A673 (cell line): ENCODE measurements around the gene ODAD4. TPM values are rescaled to one million over a fixed set of nuclear protein-coding genes. Genes with fewer than 3 reads are reported as not detected.
"Not testable (repeated sequence)": the region's sequence is repeated elsewhere in the genome, so short reads cannot be mapped to it uniquely, and the experiment has no call there.

Experiments used
- BruUV-seq: library from RNA; stranded (reverse); fragments of 400-500 nt; replicated peaks from 2 replicates; lab custom pipeline; 2021; lab: Mats Ljungman, UMichigan
- CTCF ChIA-PET: fragments of 300-600 bp; sonication (Branson Sonifier 250); formaldehyde crosslinking; loops from one replicate; lab custom pipeline; 2022; ENCODE audit warnings: antibody characterized with exemption; lab: Charles Lee
- POLR2A ChIA-PET: fragments of 300-600 bp; sonication (Branson Sonifier 250); formaldehyde crosslinking; loops from one replicate; lab custom pipeline; 2022; ENCODE audit warnings: antibody characterized with exemption; ENCODE audit not compliant: low non-redundant PET; lab: Charles Lee
- DNase-seq: peaks from one replicate; pipeline ENCODE4 v3.0.0-alpha.2; 2015; ENCODE audit warnings: low spot score
- H3K27ac ChIP-seq: fragments of 200-600 bp; sonication (generic); 2 replicates; pipeline ENCODE4 v1.5.1; 2016; ENCODE audit warnings: mixed run types, low read depth, mild to moderate bottlenecking, mixed read lengths, antibody characterized with exemption, low read length; ENCODE audit not compliant: poor library complexity, severe bottlenecking
- H3K27me3 ChIP-seq: fragments of 200-600 bp; sonication (generic); replicated peaks from 2 replicates; pipeline ENCODE4 v1.6.1; 2017; ENCODE audit warnings: mixed run types, low read depth, mild to moderate bottlenecking, mixed read lengths, antibody characterized with exemption, low read length; ENCODE audit not compliant: insufficient read depth, poor library complexity
- H3K36me3 ChIP-seq: fragments of 200-600 bp; sonication (generic); 2 replicates; pipeline ENCODE4 v1.6.1; 2016; ENCODE audit warnings: mixed run types, mild to moderate bottlenecking, mixed read lengths, antibody characterized with exemption, low read length; ENCODE audit not compliant: insufficient read depth, poor library complexity, severe bottlenecking
- H3K4me1 ChIP-seq: fragments of 200-600 bp; sonication (generic); 2 replicates; pipeline ENCODE4 v1.6.1; 2017; ENCODE audit warnings: mixed run types, mild to moderate bottlenecking, mixed read lengths, antibody characterized with exemption, low read length; ENCODE audit not compliant: insufficient read depth, poor library complexity, severe bottlenecking
- H3K4me3 ChIP-seq: fragments of 200-600 bp; sonication (generic); 2 replicates; pipeline ENCODE4 v1.5.1; 2016; ENCODE audit warnings: low read depth, mixed run types, mild to moderate bottlenecking, mixed read lengths, low read length; ENCODE audit not compliant: poor library complexity, severe bottlenecking
- H3K9me3 ChIP-seq: fragments of 200-600 bp; sonication (generic); 2 replicates; pipeline ENCODE4 v1.6.1; 2016; ENCODE audit warnings: mixed run types, low read depth, mild to moderate bottlenecking, mixed read lengths, antibody characterized with exemption, low read length; ENCODE audit not compliant: poor library complexity, severe bottlenecking
- CTCF ChIP-seq: fragments of 300-800, 200-600 bp; sonication (generic); conservative IDR thresholded peaks from 2 replicates; pipeline ENCODE4 v1.5.1; 2017; ENCODE audit warnings: low read depth, mild to moderate bottlenecking, antibody characterized with exemption, low read length, moderate library complexity, mixed read lengths
- EZH2 ChIP-seq: fragments of 200-600 bp; sonication (generic); IDR thresholded peaks from 2 replicates; pipeline ENCODE4 v1.6.1; 2017; ENCODE audit warnings: borderline replicate concordance, low read depth, mild to moderate bottlenecking, mixed read lengths, antibody characterized with exemption, low read length; ENCODE audit not compliant: poor library complexity, severe bottlenecking
- intact Hi-C: fragments of 100-400 bp; cut with micrococcal nuclease; formaldehyde crosslinking; loops from one replicate; pipeline ENCODE4 v1.10.0; 2022; ENCODE audit not compliant: unreplicated experiment
- total RNA-seq: library from RNA; stranded (reverse); gene quantifications from 2 replicates; pipeline ENCODE4 v1.2.3, GENCODE V29; 2021

ODAD4 gene
- total RNA-seq, 1 experiment from 2014 or later = 0.97 TPM

- CTCF ChIA-PET = no interaction called here
- Histone ChIP-seq H3K4me1 (no peaks in the 10 kb centered on the region), H3K27me3 (no peaks in the 10 kb centered on the region), H3K4me3 (no peak overlapping the region), H3K27ac (no peak overlapping the region), H3K9me3 (no peaks in the 10 kb centered on the region), H3K36me3 (no peaks in the 10 kb centered on the region)
- POLR2A ChIA-PET = interaction anchor here (0.6 kb wide), 1 partner anchor 12 kb away, joined by 3 read pairs; the partner anchor contains the start of gene DNAJC7
- BruUV-seq = no TSS peak
- TF ChIP-seq CTCF (no peak), EZH2 (no peak)
- no peak for DNase-seq
- intact Hi-C loops = no loop called here
Measured at GRCh38 chr17:42005166-42005565, 74.7 kb downstream of the ODAD4 start.

GRCh38 chr17:42009170-42009569 is 78.8 kb downstream of the ODAD4 start:
- ChIA-PET POLR2A (no interaction called here), CTCF (no interaction called here)
- Histone ChIP-seq H3K27me3 (no peaks in the 10 kb centered on the region), H3K27ac (no peak overlapping the region), H3K4me1 (no peaks in the 10 kb centered on the region), H3K4me3 (no peak overlapping the region), H3K36me3 (no peaks in the 10 kb centered on the region), H3K9me3 (no peaks in the 10 kb centered on the region)
- intact Hi-C loops = no loop called here
- no TSS peak for BruUV-seq
- DNase-seq = no peak
- no peak for TF ChIP-seq EZH2

GRCh38 chr17:42010266-42010680 is 79.9 kb downstream of the ODAD4 start:
- H3K4me3 ChIP-seq, POLR2A ChIA-PET, H3K9me3 ChIP-seq, H3K27me3 ChIP-seq, intact Hi-C loops, H3K27ac ChIP-seq, H3K4me1 ChIP-seq, DNase-seq, CTCF ChIA-PET, BruUV-seq, H3K36me3 ChIP-seq: not testable (repeated sequence)

- H3K4me3 ChIP-seq = no peak overlapping the region
- intact Hi-C loops = no loop called here
- TF ChIP-seq EZH2 (no peak), CTCF (no peak)
- BruUV-seq = no TSS peak
- no peak overlapping the region for H3K27ac ChIP-seq
- DNase-seq = peak; percentile 10
- ChIA-PET POLR2A (no interaction called here), CTCF (no interaction called here)
- H3K4me1 ChIP-seq = no peaks in the 10 kb centered on the region
- H3K9me3 ChIP-seq = no peaks in the 10 kb centered on the region
- no peaks in the 10 kb centered on the region for H3K27me3 ChIP-seq
- no peaks in the 10 kb centered on the region for H3K36me3 ChIP-seq
Measured at GRCh38 chr17:42010898-42011516, 80.6 kb downstream of the ODAD4 start.

GRCh38 chr17:42012363-42012762 is 81.9 kb downstream of the ODAD4 start:
- POLR2A ChIA-PET, intact Hi-C loops, H3K36me3 ChIP-seq: not testable (repeated sequence)

GRCh38 chr17:42013740-42014139 is 83.3 kb downstream of the ODAD4 start:
- H3K27ac ChIP-seq, H3K36me3 ChIP-seq, H3K27me3 ChIP-seq, H3K4me1 ChIP-seq, intact Hi-C loops, CTCF ChIA-PET, H3K9me3 ChIP-seq, DNase-seq, H3K4me3 ChIP-seq, BruUV-seq: not testable (repeated sequence)
- POLR2A ChIA-PET = interaction anchor here (0.7 kb wide), 1 partner anchor 118 kb away, joined by 5 read pairs; no protein-coding TSS in a partner anchor

More at GRCh38 chr17:42012363-42012762, 81.9 kb downstream of the ODAD4 start:
- H3K4me1 ChIP-seq, H3K4me3 ChIP-seq, H3K9me3 ChIP-seq, DNase-seq, CTCF ChIA-PET, BruUV-seq, H3K27me3 ChIP-seq, H3K27ac ChIP-seq: not testable (repeated sequence)
